GM19099 (cell line): ENCODE results near the gene PTH1R.

Source experiments
- POLR2A ChIP-seq: IDR thresholded peaks from 3 replicates; pipeline ENCODE4 v1.6.1; 2011; ENCODE audit warnings: low read depth; ENCODE audit not compliant: insufficient read length; ENCODE audit errors: extremely low read depth

The PTH1R gene

GRCh38 chr3:46846624-46847542, 30.6 kb upstream of the PTH1R start:
- TF ChIP-seq POLR2A: no peak

GRCh38 chr3:46847744-46848143, 29.8 kb upstream of the PTH1R start:
- no peak for TF ChIP-seq POLR2A

- no peak for TF ChIP-seq POLR2A
Measured at GRCh38 chr3:46848271-46849044, 29.1 kb upstream of the PTH1R start.

- TF ChIP-seq POLR2A: no peak
Measured at GRCh38 chr3:46849045-46849631, 28.4 kb upstream of the PTH1R start.

GRCh38 chr3:46849686-46850467, 27.6 kb upstream of the PTH1R start:
- no peak for TF ChIP-seq POLR2A

GRCh38 chr3:46850468-46850779, 27.1 kb upstream of the PTH1R start:
- no peak for TF ChIP-seq POLR2A

- TF ChIP-seq POLR2A: no peak
Measured at GRCh38 chr3:46851364-46852333, 25.9 kb upstream of the PTH1R start.

GRCh38 chr3:46852334-46852720, 25.2 kb upstream of the PTH1R start:
- no peak for TF ChIP-seq POLR2A

GRCh38 chr3:46852839-46853355, 24.6 kb upstream of the PTH1R start:
- no peak for TF ChIP-seq POLR2A

- TF ChIP-seq POLR2A: no peak
Measured at GRCh38 chr3:46853441-46854415, 23.8 kb upstream of the PTH1R start.

- no peak for TF ChIP-seq POLR2A
Measured at GRCh38 chr3:46854555-46854991, 22.9 kb upstream of the PTH1R start.
